Suppressor macrophage (primary cell): ENCODE measurements around the gene SIN3A.
A peak's percentile ranks its signal among the peaks of the same experiment; 100 is the strongest.

Source experiments
- DNase-seq, 4 experiments: peaks; one replicate each; pipeline ENCODE4 v3.0.0-alpha.2; 2020 to 2022

Gene SIN3A

GRCh38 chr15:75371901-75372688 is 79.4 kb downstream of the SIN3A start:
- no peak for DNase-seq

GRCh38 chr15:75371486-75371885 is 80.0 kb downstream of the SIN3A start:
- DNase-seq = no peak

- no peak for DNase-seq
Observed at GRCh38 chr15:75369897-75370581, 81.5 kb downstream of the SIN3A start.

- no peak for DNase-seq
Observed at GRCh38 chr15:75368689-75369239, 82.7 kb downstream of the SIN3A start.

- peak; percentile 96 to 99 (median 98) for DNase-seq
Observed at GRCh38 chr15:75367913-75368688, 83.4 kb downstream of the SIN3A start, which contains the start of gene MAN2C1. TSS of gene MAN2C1 (minus strand) at chr15:75368607. CDS start at chr15:75368583, 24 bp downstream.

- no peak for DNase-seq
Observed at GRCh38 chr15:75367406-75367912, 84.0 kb downstream of the SIN3A start.

GRCh38 chr15:75367006-75367405 is 84.5 kb downstream of the SIN3A start:
- no peak for DNase-seq

- DNase-seq = no peak
Observed at GRCh38 chr15:75366163-75366562, 85.3 kb downstream of the SIN3A start.

- no peak for DNase-seq
Observed at GRCh38 chr15:75364881-75365280, 86.6 kb downstream of the SIN3A start.

GRCh38 chr15:75363786-75364185 is 87.7 kb downstream of the SIN3A start:
- no peak for DNase-seq

GRCh38 chr15:75362642-75363249 is 88.7 kb downstream of the SIN3A start:
- DNase-seq = no peak

- DNase-seq = no peak
Observed at GRCh38 chr15:75361989-75362641, 89.4 kb downstream of the SIN3A start.

GRCh38 chr15:75361361-75361988 is 90.0 kb downstream of the SIN3A start:
- no peak for DNase-seq

GRCh38 chr15:75360856-75361255 is 90.6 kb downstream of the SIN3A start:
- DNase-seq = no peak

GRCh38 chr15:75360391-75360790 is 91.1 kb downstream of the SIN3A start:
- DNase-seq = no peak

- DNase-seq = no peak
Observed at GRCh38 chr15:75359537-75360250, 91.8 kb downstream of the SIN3A start.

GRCh38 chr15:75358771-75359536 is 92.5 kb downstream of the SIN3A start:
- no peak for DNase-seq

- no peak for DNase-seq
Observed at GRCh38 chr15:75357976-75358673, 93.4 kb downstream of the SIN3A start.

GRCh38 chr15:75356517-75356916 is 95.0 kb downstream of the SIN3A start:
- no peak for DNase-seq
